Hematopoietic multipotent progenitor cell treated with erythropoietin and hydrocortisone succinate and interleukin-3 and kit ligand, for 8 days (in vitro differentiated cells): ENCODE results near the gene OPHN1.

Experiments used
- DNase-seq: peaks from one replicate; pipeline ENCODE4 v3.0.0-alpha.2; 2015

OPHN1 gene, protein sequence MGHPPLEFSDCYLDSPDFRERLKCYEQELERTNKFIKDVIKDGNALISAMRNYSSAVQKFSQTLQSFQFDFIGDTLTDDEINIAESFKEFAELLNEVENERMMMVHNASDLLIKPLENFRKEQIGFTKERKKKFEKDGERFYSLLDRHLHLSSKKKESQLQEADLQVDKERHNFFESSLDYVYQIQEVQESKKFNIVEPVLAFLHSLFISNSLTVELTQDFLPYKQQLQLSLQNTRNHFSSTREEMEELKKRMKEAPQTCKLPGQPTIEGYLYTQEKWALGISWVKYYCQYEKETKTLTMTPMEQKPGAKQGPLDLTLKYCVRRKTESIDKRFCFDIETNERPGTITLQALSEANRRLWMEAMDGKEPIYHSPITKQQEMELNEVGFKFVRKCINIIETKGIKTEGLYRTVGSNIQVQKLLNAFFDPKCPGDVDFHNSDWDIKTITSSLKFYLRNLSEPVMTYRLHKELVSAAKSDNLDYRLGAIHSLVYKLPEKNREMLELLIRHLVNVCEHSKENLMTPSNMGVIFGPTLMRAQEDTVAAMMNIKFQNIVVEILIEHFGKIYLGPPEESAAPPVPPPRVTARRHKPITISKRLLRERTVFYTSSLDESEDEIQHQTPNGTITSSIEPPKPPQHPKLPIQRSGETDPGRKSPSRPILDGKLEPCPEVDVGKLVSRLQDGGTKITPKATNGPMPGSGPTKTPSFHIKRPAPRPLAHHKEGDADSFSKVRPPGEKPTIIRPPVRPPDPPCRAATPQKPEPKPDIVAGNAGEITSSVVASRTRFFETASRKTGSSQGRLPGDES

DNA sequence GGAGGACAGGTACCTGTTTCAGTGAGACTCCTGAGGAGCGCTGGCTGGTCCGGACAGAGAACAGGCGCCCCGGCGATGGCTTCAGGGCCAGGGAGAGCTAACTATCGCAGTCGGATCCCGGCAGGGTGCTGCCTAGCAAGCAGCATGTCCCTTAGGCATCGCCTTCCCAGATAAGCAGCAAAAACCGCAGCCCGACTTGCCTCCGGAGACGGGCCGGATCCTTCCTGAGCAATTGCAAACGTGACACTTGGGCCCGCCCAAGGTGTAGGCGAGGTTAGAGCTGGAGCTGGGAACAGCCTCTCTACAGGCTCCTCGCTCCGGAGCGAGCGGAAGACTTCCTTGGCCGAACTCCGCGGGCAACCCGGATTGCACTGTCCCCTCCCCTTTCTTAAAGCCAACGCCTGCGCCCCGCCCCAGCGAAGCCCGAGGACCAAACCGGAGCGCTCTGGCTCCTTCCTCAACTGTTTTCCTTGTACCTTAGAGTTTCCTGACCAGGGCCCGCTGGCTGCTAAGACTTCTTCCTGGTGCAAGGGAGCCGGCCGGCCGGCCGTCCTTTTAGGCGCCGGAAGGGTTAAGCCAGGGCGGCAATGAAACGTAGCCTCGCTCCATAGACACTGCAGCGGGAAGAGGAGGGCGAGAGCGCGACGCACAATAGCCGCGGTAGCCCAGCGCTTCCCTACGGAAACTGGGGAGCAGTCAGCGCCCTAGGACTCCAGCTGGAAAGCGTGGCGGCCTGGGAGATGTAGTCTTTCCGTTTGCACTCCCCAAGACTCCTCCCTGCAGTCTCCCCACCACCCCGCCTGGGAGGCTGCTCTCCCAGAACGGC lies at the start of gene OPHN1:
Gene OPHN1 (minus strand): TSS at position 341 of the 826 bp plus-strand sequence. CDS start 475 bp downstream, outside the sequence.
- peak; percentile 71 for DNase-seq

DNA sequence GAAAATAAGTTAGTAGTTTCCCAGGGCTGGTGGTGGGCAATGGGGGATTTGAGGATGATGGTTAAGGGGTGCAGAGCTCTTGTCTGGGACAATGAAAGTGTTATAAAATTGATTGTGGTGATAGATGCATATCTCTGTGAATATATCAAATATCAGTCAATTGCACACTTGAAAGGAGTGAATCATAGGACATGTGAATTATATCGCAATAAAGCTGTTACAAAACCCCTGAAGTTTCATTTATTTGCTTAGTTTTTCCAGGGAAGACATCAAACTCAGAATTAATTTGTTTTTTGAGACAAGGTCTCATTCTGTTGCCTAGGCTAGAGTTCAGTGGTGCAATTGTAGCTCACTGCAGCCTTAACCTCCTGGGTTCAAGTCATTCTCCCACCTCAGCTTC lies 47.7 kb upstream of the OPHN1 start:
- DNase-seq, result no peak

DNA sequence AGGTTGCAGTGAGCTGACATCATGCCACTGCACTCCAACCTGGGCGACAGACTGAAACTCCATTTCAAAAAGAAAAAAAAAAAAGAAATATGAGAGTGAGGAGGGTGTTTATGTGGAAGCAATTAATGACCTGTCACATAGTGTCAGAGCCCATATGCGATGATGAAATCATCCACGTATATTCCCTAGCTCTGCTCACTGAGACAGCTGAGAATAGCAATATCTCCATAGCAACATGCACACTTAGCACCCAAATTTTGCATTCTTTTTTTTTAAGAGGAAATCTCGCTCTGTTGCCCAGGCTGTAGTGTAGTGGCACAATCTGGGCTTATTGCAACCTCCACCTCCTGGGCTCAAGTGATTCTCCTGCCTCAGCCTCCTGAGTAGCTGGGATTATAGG lies 31.5 kb upstream of the OPHN1 start:
- no peak for DNase-seq

DNA sequence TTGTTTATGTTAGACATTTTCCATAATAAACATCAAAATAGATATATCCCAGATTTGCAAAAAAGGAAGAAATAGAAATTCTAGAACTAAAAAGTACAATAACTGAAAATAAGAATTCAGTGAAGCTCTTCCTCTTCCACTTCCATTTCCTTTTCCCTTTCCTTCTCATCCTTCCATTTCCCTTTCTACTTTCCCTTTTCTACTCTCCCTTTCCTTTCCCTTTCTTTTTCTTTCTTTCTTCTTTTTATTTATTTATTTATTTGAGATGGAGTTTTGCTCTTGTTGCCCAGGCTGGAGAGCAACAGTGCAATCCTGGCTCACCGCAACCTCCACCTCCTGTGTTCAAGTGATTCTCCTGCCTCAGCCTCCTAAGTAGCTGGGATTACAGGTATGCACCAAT lies 30.6 kb upstream of the OPHN1 start:
- no peak for DNase-seq

DNA sequence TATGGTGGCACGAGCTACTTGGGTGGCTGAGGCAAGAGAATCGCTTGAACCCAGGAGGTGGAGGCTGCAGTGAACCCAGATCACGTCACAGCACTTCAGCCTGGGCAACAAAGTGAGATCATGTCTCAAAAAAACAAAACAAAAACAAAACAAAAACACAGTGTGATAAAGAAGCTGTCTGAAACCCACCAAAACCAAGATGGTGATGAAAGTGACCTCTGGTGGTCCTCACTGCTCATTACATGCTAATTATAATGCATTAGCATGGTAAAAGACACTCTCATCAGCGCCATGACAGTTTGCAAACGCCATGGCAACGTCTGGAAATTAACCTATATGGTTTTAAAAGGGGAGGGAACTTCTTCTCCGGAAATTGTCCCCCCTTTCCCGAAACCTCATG lies 29.4 kb upstream of the OPHN1 start:
- DNase-seq, result peak; percentile 79

DNA sequence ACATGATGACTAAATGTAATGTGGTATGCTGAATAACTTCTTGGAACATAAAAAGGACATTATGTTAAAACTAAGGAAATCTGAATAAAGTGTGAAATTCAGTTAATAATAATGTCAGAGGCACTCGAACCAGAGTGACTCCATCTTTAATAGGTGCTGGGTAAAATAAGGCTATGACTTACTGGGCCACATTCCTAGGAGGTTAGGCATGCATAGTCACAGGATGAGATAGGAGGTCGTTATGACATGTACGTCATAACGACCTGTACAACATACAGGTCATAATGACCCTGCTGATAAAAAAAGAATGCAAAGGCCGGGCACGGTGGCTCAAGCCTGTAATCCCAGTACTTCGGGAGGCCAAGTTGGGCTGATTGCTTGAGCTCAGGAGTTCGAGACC lies 28.9 kb upstream of the OPHN1 start:
- DNase-seq, result no peak

DNA sequence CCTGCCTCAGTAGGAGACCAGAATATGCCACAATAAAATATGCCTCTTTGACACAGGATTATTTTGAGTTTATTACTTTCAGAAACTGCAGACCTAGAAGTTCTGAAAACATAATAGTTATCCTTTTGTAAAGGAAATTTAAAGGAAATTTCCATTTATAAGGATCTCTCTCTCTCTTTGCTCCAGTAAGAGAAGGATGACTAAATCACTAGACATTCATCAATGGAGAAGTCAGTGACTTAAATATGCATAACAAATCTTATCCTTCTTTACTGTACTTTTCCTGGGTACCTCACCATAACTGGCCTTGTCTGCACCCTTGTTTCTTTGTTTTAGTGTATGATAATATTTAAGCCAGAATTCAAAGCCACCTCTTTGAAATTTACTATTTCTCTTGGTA lies 28.3 kb upstream of the OPHN1 start:
- no peak for DNase-seq

DNA sequence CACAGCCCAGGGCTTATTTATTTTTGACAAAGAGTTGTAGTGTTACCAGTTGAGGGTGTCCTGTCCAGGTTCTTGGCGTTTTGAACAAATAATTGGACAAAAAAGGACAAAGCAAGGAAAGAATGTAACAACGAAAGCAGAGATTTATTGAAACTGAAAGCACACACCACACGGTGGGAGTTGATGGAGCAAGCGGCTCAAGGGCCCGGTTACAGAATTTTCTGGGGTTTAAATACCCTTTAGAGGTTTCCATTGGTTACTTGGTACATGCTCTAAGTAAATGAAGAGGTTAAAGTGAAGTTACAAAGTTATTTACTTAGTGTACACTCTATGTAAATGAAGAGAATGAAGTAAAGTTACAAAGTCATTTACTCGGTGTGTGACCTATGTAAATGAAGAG lies 27.8 kb upstream of the OPHN1 start:
- DNase-seq, result no peak

DNA sequence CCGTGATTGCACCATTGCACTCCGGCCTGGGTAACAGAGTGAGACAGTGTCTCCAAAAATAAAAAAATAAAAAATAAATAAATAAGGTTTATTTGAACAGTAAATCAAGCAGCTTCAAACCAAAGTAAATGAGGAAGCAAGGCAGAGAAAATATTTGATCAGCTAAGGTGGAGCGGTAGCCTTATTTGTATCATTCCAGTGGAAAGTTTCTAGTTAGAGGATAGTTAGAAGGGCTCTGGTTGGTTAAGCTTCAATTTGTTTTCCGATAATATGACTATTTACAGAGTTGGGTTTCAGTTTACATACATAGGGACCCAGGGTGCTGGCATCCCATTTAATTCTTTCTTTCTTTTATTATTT lies 21.8 kb upstream of the OPHN1 start:
- DNase-seq, result no peak

DNA sequence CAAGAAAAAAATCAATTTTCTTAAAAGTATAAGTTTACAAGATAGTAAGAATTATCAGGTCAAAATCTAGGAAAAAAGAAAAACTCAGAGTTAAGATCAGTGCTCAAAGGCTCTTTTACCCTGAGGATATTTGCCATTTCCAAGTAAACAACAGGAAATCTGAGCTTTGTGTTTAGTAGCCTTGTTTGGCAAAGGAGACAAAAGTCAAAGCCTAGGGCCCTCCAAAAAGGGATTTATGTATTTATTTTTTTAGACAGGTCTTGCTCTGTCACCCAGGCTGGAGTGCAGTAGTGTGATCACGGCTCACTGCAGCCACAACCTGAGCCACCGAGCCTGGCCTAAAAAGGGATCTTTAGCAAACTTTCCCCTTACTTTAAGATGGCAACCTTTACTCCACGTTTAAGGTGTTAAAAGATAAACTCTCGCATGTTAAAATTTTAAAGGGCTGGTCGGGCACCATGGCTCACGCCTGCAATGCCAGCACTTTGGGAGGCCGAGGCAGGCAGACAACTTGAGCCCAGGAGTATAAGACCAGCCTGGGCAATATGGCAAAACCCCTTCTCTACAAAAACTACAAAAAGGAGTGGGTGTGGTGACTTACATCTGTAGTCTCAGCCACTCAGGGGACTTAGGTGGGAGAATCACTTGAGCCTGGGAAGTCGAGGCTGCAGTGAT lies 21.3 kb upstream of the OPHN1 start:
- DNase-seq, result no peak

DNA sequence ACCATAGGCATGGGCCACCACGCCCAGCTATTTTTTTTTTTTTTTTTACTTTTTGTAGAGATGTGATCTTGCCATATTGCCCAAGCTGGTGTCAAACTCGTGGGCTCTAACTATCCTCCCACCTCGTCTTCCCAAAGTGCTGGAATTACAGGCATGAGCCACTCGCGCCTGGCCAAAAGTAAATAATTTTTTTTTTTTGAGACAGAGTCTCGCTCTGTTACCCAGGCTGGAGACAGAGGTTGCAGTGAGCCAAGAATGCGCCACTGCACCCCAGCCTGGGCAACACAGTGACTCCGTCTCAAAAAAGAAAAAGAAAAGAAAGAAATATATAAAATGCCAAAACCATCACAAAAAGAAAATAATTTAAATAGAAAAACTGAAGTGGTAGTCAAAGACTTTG lies 18.4 kb upstream of the OPHN1 start:
- DNase-seq, result no peak

DNA sequence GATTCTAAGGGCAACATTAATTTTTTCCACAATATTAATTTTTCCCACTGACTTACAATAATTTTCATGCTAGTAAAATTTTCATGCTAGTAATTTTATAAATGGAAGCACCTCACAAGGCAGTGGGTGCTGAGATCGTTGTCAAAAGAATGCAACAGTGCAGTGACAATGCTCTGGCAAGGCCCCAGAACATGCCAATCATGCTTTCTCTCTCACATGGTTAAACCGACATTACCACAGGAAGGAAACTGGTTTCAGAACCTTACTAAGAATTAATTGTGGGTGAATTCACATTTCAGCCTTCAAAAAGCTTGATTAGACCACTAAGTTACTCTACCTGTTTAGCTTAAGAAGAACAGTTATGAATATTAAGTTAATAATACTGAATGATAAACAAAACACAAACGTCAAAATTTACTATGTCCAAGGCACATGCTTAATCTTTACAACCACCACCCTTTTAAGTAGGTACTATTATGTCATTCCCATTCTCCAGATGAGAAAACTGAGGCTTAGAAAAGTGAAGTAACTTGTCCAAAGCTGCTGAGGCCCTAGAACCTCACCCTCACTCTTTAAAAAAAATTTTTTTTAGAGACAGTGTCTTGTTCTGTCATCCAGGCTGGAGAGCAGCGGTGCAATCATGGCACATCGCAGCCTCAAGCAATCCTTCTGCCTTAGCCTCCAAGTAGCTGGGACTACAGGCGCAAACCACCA lies 10.0 kb upstream of the OPHN1 start:
- peak; percentile 61 for DNase-seq

DNA sequence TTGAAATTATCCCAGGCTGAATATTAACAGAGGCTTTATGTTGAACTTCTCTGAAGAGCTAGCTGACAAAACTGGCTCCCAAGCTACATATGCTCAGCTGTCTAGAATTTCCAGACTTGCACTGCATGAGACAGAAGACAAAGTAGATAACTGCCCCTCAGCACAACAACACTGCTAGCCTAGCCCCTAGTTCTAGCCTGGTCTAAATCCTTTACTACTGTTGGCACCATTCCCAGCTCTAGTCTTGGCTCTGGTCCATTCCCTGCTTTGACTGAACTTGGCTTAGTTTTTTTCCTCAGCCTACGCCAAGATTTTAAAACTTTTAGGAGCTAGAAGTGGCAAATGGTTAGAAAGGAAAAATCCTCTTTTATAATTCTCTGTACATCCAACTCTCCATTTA lies 7.6 kb upstream of the OPHN1 start:
- DNase-seq, result peak; percentile 56

DNA sequence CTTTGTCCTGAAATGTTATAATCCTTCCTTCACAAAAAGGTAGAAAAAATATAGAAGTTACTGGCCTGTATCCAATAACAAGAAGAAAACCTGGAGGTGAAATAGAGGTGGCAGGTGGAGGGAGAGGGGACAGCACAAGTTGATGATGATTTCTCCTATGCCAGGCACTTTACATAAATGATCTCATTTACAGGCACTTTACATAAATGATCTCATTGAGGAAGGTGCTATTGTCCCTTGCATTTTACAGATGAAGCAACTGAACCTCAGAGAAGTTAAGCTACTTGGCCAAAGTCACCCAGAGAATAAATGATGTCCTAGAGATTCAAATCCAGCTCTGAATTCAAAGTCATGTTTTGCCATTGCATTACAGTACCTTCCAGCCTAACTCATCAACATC lies 7.1 kb upstream of the OPHN1 start:
- DNase-seq, result no peak

DNA sequence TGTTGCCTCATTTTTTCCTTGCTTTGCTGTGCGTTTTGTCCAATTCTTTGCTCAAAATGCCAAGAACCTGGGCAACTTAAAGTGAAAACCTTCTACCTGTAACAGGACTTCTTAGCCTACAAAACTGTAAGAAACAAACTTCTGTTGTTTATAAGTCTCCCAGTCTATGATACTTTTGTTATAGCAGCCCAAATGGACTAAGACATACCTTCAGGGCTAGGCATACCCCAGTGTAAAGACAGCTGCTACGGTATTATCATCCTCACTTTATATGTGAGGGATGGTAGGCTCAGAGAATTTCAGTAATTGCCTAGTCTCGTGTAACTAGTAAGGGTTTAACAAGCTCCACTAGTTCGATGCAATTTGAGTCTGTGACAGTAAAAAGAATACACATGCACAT lies 6.0 kb upstream of the OPHN1 start:
- DNase-seq, result no peak

DNA sequence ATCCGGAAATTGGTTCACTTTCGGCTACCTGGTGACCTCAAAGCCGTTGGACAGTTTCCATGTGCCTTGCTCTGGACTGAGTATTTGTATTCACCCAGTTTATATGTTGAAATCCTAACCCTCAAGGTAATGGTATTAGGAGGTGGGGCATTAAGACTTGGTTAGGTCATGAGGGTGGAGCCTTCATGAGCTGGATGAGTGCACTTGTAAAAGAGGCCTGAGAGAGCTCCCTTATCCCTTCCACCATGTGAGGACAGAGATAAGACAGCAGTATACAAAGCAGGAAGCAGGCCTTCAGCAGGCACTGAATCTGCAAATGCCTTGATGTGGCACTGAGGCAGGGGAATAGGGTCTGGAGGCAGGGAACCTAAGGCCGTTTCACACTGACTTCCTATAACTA lies 5.3 kb upstream of the OPHN1 start:
- DNase-seq, result peak; percentile 92

DNA sequence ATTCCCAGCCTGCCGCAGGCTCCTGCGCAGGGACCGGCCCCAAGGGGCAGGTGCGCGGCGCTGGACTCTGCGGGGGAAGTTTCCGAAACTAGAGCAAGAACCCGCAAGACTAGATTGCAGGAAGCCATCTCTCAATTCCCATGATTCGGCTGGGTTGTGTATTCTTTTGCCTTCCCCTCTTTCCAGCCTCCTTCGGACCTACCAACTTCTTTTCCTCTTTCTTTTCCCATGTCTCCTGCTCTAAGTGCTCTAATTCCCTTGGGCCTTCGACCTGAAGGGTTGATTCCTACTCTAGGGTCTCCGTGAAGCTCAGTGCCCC lies 645 bp upstream of the OPHN1 start:
- no peak for DNase-seq

DNA sequence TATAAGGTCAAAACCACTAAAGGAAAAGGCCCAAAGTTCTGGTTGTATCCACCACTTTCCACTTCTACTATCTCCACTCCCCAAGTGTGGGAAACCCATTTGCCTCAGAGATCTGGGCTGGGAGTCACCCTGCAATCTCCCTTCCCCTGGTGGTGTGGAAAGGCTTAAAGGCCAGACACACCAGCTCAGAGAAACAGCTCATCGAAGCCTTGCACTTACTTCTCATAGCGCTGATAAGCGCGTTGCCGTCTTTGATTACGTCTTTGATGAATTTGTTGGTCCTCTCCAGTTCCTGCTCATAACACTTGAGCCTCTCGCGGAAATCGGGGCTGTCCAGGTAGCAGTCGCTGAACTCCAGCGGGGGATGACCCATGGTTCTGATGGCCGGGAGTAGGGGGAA lies 647 bp downstream of the OPHN1 start:
- DNase-seq, result peak; percentile 74

DNA sequence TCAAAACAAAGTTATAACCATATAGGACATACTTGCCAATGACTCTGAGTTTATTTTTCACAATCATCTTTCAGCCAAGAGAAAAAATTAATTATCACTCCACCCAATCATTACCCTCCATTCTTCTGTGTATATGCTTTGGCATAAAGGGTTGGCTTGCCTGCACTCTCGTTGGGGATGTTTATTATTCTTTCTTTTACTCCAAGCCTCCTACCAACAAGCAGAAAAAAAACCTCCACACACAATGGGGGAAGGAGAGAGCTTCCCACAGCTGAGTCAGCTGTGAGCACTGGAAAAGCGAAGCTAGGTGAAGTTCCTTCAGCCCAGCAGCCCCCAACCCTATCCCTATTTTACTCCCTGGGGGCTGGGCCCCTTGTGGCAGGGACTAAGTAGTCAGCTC lies 1.5 kb downstream of the OPHN1 start:
- DNase-seq, result no peak

DNA sequence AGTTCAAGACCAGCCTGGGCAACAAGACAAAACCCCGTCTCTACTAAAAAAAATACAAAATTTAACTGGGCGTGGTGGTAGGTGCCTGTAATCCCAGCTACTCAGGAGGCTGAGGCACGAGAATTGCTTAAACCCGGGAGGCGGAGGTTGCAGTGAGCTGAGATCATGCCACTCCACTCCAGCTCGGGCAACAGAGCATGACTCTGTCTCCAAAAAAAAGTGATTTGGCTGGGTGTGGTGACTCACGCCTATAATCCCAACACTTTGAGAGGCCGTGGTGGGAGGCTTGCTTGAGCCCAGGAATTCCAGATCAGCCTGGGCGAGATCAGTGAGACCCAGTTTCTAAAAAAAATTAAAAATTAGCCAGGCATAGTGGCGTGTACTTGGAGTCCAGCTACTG lies 4.1 kb downstream of the OPHN1 start:
- DNase-seq, result no peak

DNA sequence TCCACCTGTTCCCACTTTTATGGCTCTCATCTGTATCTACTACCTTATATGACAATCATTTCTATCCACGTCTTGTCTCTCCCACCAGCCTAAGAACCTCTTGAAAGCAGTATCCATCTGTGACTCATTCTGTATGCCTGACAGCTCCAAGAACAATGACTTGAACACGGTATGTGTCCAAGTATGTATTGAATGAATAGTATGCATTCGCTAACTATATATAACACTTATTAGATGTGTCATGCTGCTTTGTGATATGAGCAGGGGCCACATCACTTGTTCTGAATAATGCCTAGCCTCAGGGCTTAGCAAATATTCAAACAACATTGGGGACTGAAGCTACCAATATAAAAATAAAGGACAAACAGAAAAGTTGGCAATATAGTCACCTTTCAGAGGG lies 4.9 kb downstream of the OPHN1 start:
- no peak for DNase-seq

DNA sequence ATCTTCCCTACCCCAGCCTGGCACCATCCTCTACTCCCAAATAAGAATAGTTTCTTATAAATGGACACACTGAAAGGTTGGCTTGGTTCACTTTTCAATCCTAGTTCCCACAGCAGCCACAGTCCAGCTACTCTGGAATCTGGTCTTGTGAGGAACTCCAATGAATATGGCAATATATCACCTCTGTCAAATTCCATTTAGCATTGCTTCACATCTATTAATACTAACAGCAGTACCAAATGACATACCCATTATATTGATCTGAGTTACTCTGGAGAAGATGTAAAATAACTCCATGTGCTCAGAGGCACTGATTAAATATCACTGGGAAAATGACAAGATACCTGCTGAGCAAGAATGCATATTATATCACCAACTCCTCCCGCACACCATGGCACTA lies 8.6 kb downstream of the OPHN1 start:
- DNase-seq, result no peak

DNA sequence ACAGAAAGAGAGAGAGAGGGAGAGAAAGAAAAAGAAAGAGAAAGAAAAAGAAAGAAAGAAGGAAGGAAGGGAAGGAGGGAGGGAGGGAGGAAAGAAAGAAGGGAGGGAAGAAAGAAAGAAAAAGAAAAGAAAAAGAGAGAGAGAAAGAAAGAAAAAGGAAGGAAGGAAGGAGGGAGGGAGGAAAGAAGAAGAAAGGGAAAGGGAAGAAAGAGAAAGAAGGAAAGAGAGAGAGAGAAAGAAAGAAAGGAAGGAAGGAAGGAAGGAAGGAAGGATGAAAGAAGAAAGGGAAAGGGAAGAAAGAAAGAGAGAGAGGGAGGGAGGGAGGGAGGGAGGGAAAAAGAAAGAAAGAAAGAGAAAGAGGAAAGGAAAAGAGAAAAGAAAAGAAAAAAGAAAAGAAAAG lies 10.8 kb downstream of the OPHN1 start:
- no peak for DNase-seq
